ENCODE data around the gene NEU4. TPM values are rescaled to one million over a fixed set of nuclear protein-coding genes. Genes with fewer than 3 reads are reported as not detected.
"Not testable (repeated sequence)": the region's sequence is repeated elsewhere in the genome, so short reads cannot be mapped to it uniquely, and the experiment has no call there.

NEU4 gene
- total RNA-seq, 1 experiment from 2014 or later = 0.70 TPM

DNA sequence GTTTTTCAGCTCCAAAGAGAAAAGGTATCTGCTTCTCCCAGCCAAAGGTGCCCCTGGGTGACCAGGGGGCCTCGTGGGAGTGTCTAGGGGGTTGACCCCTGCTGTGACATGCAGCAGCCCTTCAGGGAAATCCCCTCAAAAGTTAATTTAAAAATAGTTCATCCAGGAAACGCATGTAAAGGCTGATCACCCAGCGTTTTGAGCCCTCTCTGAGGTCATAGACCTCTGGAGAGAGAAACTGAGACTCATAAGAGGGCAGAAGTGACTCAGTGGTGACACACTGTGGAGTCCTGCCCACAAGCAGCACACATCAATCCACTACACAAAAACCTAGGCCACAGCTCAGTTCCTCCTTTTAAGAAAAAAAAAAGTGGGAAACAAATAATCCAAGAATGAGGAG is 20.4 kb upstream of the NEU4 start:
- Mint-ChIP-seq H3K27me3 (ENCODE audit: low read depth) (peaks cover 24% of the 10 kb centered on the region), H3K36me3 (ENCODE audit: insufficient read depth in 1 of 3, low read depth in 3 of 3) (peaks cover 4 to 21% (median 18%) of the 10 kb centered on the region in 3 experiments), H3K4me3 (no peak overlapping the region), H3K27ac (no peak overlapping the region), H3K9me3 (peaks cover 42 to 54% of the 10 kb centered on the region in 2 experiments), H3K4me1 (peaks cover 9 to 13% of the 10 kb centered on the region in 2 experiments; a peak in 3 of 4 replicates)
- no peak overlapping the region for H3K14ac ChIP-seq (ENCODE audit: insufficient read depth, low read length)
- H2BK20ac ChIP-seq (ENCODE audit: low read depth, low read length, poor library complexity, severe bottlenecking) = no peak overlapping the region
- H2BK5ac ChIP-seq (ENCODE audit: insufficient read length, low read length) = no peak overlapping the region
- H2BK15ac ChIP-seq (ENCODE audit: low read depth, low read length) = no peak overlapping the region
- H3K4me1 ChIP-seq (ENCODE audit: insufficient read depth, low read length) = no peaks in the 10 kb centered on the region
- H2BK12ac ChIP-seq (ENCODE audit: insufficient read length, low read depth, low read length) = no peak overlapping the region
- H2AFZ ChIP-seq (ENCODE audit: low read length) = no peak overlapping the region
- H3K9ac ChIP-seq (ENCODE audit: extremely low read depth, insufficient read length, low read length) = no peak overlapping the region
- H4K91ac ChIP-seq (ENCODE audit: insufficient read length, low read depth, low read length) = no peak overlapping the region
- no peak overlapping the region for H3K18ac ChIP-seq (ENCODE audit: insufficient read length, low read depth, low read length)
- no peaks in the 10 kb centered on the region for H3K79me1 ChIP-seq (ENCODE audit: insufficient read depth, low read depth, low read length, poor library complexity, severe bottlenecking)
- no peak overlapping the region for H4K5ac ChIP-seq (ENCODE audit: insufficient read length, low read depth, low read length)
- no peaks in the 10 kb centered on the region for H3K9me3 ChIP-seq (ENCODE audit: control insufficient read depth, low read depth, low read length)
- no CpG with 5 or more reads among the region's 3 CpGs for WGBS (ENCODE audit: extremely low coverage, insufficient read length, low lambda C conversion rate)
- no peaks in the 10 kb centered on the region for H4K20me1 ChIP-seq (ENCODE audit: control insufficient read depth, insufficient read depth, insufficient read length)
- no peaks in the 10 kb centered on the region for H3K27me3 ChIP-seq (ENCODE audit: insufficient read depth, low read length)
- no peaks in the 10 kb centered on the region for H3K23me2 ChIP-seq (ENCODE audit: insufficient read length, low read depth, low read length, poor library complexity, severe bottlenecking)
- no peaks in the 10 kb centered on the region for H3K79me2 ChIP-seq (ENCODE audit: insufficient read depth, low read length)
- no peak overlapping the region for H3K4ac ChIP-seq (ENCODE audit: low read depth, low read length)
- no peak overlapping the region for H4K8ac ChIP-seq (replicated peaks; ENCODE audit: insufficient read length, low read depth, low read length)
- H3T11ph ChIP-seq (ENCODE audit: low read length) = no peak overlapping the region
- TF ChIP-seq CTCF (conservative IDR thresholded peaks at IDR 0.05) = no peak
- no peak overlapping the region for H3K27ac ChIP-seq (ENCODE audit: insufficient read length, low read depth, low read length)
- H2BK120ac ChIP-seq (ENCODE audit: low read depth, low read length, poor library complexity, severe bottlenecking) = no peak overlapping the region
- H3K4me2 ChIP-seq (ENCODE audit: insufficient read depth, insufficient read length, low read length) = no peak overlapping the region
- H2AK5ac ChIP-seq (ENCODE audit: insufficient read length, low read length) = no peak overlapping the region
- no peak overlapping the region for H3K23ac ChIP-seq (ENCODE audit: insufficient read length, low read depth, low read length)
- DNase-seq = no peak
- no peak overlapping the region for H3K56ac ChIP-seq (ENCODE audit: insufficient read length, low read depth, low read length)

GRCh38 chr2:241791385-241791784 is 17.6 kb upstream of the NEU4 start:
- H3K36me3 Mint-ChIP-seq (ENCODE audit: insufficient read depth in 1 of 3, low read depth in 3 of 3) = peaks cover 4 to 22% (median 18%) of the 10 kb centered on the region in 3 experiments
- not testable (repeated sequence) for H3K9ac ChIP-seq (ENCODE audit: extremely low read depth, insufficient read length, low read length); H4K91ac ChIP-seq (ENCODE audit: insufficient read length, low read depth, low read length); H2BK12ac ChIP-seq (ENCODE audit: insufficient read length, low read depth, low read length); H3T11ph ChIP-seq (ENCODE audit: low read length); H3K27me3 ChIP-seq (ENCODE audit: insufficient read depth, low read length); H4K5ac ChIP-seq (ENCODE audit: insufficient read length, low read depth, low read length); H3K56ac ChIP-seq (ENCODE audit: insufficient read length, low read depth, low read length); H3K27ac Mint-ChIP-seq; H3K23ac ChIP-seq (ENCODE audit: insufficient read length, low read depth, low read length); H2AFZ ChIP-seq (ENCODE audit: low read length); DNase-seq; H3K27ac ChIP-seq (ENCODE audit: insufficient read length, low read depth, low read length); H3K4ac ChIP-seq (ENCODE audit: low read depth, low read length); H4K20me1 ChIP-seq (ENCODE audit: control insufficient read depth, insufficient read depth, insufficient read length); H3K79me1 ChIP-seq (ENCODE audit: insufficient read depth, low read depth, low read length, poor library complexity, severe bottlenecking); H3K18ac ChIP-seq (ENCODE audit: insufficient read length, low read depth, low read length); H3K4me2 ChIP-seq (ENCODE audit: insufficient read depth, insufficient read length, low read length); H2BK120ac ChIP-seq (ENCODE audit: low read depth, low read length, poor library complexity, severe bottlenecking); H3K23me2 ChIP-seq (ENCODE audit: insufficient read length, low read depth, low read length, poor library complexity, severe bottlenecking); H2AK5ac ChIP-seq (ENCODE audit: insufficient read length, low read length); H3K79me2 ChIP-seq (ENCODE audit: insufficient read depth, low read length); H2BK5ac ChIP-seq (ENCODE audit: insufficient read length, low read length); H4K8ac ChIP-seq (replicated peaks; ENCODE audit: insufficient read length, low read depth, low read length); H2BK15ac ChIP-seq (ENCODE audit: low read depth, low read length); H3K9me3 ChIP-seq (ENCODE audit: control insufficient read depth, low read depth, low read length); H2BK20ac ChIP-seq (ENCODE audit: low read depth, low read length, poor library complexity, severe bottlenecking); H3K4me3 Mint-ChIP-seq; H3K4me1 ChIP-seq (ENCODE audit: insufficient read depth, low read length); H3K14ac ChIP-seq (ENCODE audit: insufficient read depth, low read length)
- H3K4me1 Mint-ChIP-seq = peaks cover 9 to 13% of the 10 kb centered on the region in 2 experiments; a peak in 3 of 4 replicates
- peaks cover 34 to 42% of the 10 kb centered on the region in 2 experiments for H3K9me3 Mint-ChIP-seq
- H3K27me3 Mint-ChIP-seq (ENCODE audit: low read depth) = peaks cover 21% of the 10 kb centered on the region
- no CpG with 5 or more reads among the region's 3 CpGs for WGBS (ENCODE audit: extremely low coverage, insufficient read length, low lambda C conversion rate)
